Measurements from ENCODE around the gene GCNT2.
A peak's percentile ranks its signal among the peaks of the same experiment; 100 is the strongest.

DNA sequence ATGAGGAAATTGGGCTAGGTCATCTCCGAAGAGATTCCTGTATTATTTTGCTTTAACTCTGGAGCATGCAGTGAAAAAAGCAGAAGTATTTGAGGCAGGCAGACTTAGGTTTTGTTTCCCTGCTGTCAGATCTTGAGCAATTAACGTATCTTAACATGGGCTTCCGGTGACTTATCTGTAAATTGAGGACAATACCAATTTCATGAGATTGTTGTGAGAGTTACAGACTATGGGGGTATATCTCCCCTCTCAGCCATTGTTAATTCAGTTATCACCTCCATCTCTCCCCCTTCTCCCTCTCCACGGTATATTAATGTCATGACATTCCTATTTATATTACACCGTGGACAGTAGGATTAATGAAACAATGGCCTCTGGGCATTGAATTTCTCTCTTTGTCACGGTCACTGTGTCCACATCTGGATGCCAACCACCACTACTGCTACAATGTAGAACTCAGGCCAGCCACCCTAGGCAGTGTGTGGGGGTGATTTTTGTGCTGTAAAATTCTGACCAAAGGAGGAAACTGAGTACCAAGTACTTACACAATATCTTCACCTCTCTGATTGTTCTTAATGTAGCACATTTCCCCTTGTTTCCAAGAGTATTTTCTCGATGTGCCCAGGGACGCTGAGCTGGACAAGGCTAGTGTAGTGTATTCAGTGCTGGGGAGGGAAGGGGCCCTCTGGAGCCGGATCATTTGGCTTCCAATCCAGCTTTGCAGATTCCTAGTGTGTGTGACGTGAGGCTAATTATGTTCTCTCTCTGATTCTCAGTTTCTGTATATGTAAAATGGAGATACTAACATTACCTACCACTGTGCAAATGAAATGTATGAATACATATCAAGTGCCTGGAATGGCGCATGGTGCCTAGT is 77.2 kb downstream of the GCNT2 start:
- TF ChIP-seq, protein P1, sequence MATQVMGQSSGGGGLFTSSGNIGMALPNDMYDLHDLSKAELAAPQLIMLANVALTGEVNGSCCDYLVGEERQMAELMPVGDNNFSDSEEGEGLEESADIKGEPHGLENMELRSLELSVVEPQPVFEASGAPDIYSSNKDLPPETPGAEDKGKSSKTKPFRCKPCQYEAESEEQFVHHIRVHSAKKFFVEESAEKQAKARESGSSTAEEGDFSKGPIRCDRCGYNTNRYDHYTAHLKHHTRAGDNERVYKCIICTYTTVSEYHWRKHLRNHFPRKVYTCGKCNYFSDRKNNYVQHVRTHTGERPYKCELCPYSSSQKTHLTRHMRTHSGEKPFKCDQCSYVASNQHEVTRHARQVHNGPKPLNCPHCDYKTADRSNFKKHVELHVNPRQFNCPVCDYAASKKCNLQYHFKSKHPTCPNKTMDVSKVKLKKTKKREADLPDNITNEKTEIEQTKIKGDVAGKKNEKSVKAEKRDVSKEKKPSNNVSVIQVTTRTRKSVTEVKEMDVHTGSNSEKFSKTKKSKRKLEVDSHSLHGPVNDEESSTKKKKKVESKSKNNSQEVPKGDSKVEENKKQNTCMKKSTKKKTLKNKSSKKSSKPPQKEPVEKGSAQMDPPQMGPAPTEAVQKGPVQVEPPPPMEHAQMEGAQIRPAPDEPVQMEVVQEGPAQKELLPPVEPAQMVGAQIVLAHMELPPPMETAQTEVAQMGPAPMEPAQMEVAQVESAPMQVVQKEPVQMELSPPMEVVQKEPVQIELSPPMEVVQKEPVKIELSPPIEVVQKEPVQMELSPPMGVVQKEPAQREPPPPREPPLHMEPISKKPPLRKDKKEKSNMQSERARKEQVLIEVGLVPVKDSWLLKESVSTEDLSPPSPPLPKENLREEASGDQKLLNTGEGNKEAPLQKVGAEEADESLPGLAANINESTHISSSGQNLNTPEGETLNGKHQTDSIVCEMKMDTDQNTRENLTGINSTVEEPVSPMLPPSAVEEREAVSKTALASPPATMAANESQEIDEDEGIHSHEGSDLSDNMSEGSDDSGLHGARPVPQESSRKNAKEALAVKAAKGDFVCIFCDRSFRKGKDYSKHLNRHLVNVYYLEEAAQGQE (IDR thresholded peaks at IDR 0.05; ENCODE audit: low read depth), result no peak
- TF ChIP-seq, protein P2, sequence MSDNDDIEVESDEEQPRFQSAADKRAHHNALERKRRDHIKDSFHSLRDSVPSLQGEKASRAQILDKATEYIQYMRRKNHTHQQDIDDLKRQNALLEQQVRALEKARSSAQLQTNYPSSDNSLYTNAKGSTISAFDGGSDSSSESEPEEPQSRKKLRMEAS (IDR thresholded peaks at IDR 0.05), result no peak
- TF ChIP-seq FOXM1 (IDR thresholded peaks at IDR 0.05; ENCODE audit: borderline replicate concordance, low read depth) (no peak), NFIC (IDR thresholded peaks at IDR 0.05) (no peak), EP300 (IDR thresholded peaks at IDR 0.05; ENCODE audit: borderline replicate concordance) (peak; percentile 38; the same call in 1 of the 2 replicates), TEAD4 (IDR thresholded peaks at IDR 0.05) (no peak), YY1 (IDR thresholded peaks at IDR 0.05; ENCODE audit: low read depth) (no peak)
